Endothelial cell of umbilical vein (primary cell): Measurements from ENCODE around the gene CRY1. TPM values are rescaled to one million over a fixed set of nuclear protein-coding genes. Genes with fewer than 3 reads are reported as not detected.

ENCODE experiments used
- BruUV-seq: library from RNA; stranded (reverse); fragments of 400-500 nt; replicated peaks from 2 replicates; lab custom pipeline; 2021; lab: Mats Ljungman, UMichigan
- CTCF ChIA-PET: fragments of 300-600, 350-600 bp; sonication (Branson Sonifier 250); formaldehyde crosslinking; loops from one replicate; lab custom pipeline; 2021; ENCODE audit warnings: antibody characterized with exemption, inconsistent platforms; lab: Charles Lee
- POLR2A ChIA-PET: fragments of 300-600, 350-600 bp; sonication (Branson Sonifier 250); formaldehyde crosslinking; loops from one replicate; lab custom pipeline; 2021; ENCODE audit warnings: antibody characterized with exemption, inconsistent platforms; lab: Charles Lee
- DNase-seq: peaks from one replicate; pipeline ENCODE4 v3.0.0-alpha.2; 2011; ENCODE audit warnings: low read depth, low spot score
- FAIRE-seq: peaks from 2 replicates; lab custom pipeline; 2011; peaks lifted over from hg19 to GRCh38; lab: Jason Lieb, UNC
- H2AFZ ChIP-seq: 2 replicates; pipeline ENCODE4 v1.6.0; 2012; ENCODE audit warnings: low read depth, low read length, control low read depth, inconsistent platforms
- H3K27ac ChIP-seq: 2 replicates; pipeline ENCODE4 v1.5.1; 2011; ENCODE audit warnings: low read depth, mild to moderate bottlenecking, control low read depth, low read length, moderate library complexity; ENCODE audit not compliant: insufficient read depth
- H3K27me3 ChIP-seq, 2 experiments: 2 replicates each; pipeline versions ENCODE4 v1.6.0 to v1.6.1; 2011; ENCODE audit warnings: low read length in 2 of 2, mixed read lengths in 1 of 2; ENCODE audit not compliant: control insufficient read depth in 2 of 2, insufficient read depth in 2 of 2
- H3K36me3 ChIP-seq, 2 experiments: 2 replicates in 1 of 2; 3 replicates in 1 of 2; pipeline ENCODE4 v1.5.1; 2011; ENCODE audit warnings: low read length in 2 of 2, mild to moderate bottlenecking in 1 of 2, moderate library complexity in 1 of 2; ENCODE audit not compliant: control insufficient read depth in 2 of 2, insufficient read depth in 2 of 2; ENCODE audit errors: extremely low read depth in 1 of 2
- H3K4me1 ChIP-seq: 3 replicates; pipeline ENCODE4 v1.5.1; 2011; ENCODE audit warnings: mild to moderate bottlenecking, low read length; ENCODE audit not compliant: control insufficient read depth, insufficient read depth; ENCODE audit errors: extremely low read depth
- H3K4me2 ChIP-seq: 2 replicates; pipeline ENCODE4 v1.6.1; 2011; ENCODE audit warnings: low read length, control low read depth, mixed read lengths; ENCODE audit not compliant: insufficient read depth
- H3K4me3 ChIP-seq, 3 experiments: fragments of 200-600 bp in 1 of 3; sonication (generic), shearing (Covaris generic) in 1 of 3; replicated peaks in 1 of 3; 2 replicates each; pipeline ENCODE4 v1.5.1; 2011 to 2016; ENCODE audit warnings: control low read depth in 3 of 3, low read length in 3 of 3, mild to moderate bottlenecking in 2 of 3, inconsistent platforms in 1 of 3, low read depth in 1 of 3, moderate library complexity in 1 of 3; ENCODE audit not compliant: insufficient read depth in 1 of 3
- H3K79me2 ChIP-seq: 2 replicates; pipeline ENCODE4 v1.6.0; 2012; ENCODE audit warnings: low read length, inconsistent platforms; ENCODE audit not compliant: control insufficient read depth, insufficient read depth
- H3K9ac ChIP-seq: replicated peaks from 2 replicates; pipeline ENCODE3; 2011; ENCODE audit warnings: low read length, control low read depth; ENCODE audit not compliant: insufficient read depth; ENCODE audit errors: extremely low read depth
- H3K9me1 ChIP-seq: replicated peaks from 3 replicates; pipeline ENCODE4 v1.6.0; 2011; ENCODE audit warnings: mild to moderate bottlenecking, low read length; ENCODE audit not compliant: control insufficient read depth, insufficient read depth; ENCODE audit errors: extremely low read depth
- H3K9me3 ChIP-seq: replicated peaks from 2 replicates; pipeline ENCODE4 v1.5.1; 2012; ENCODE audit warnings: low read length, inconsistent platforms; ENCODE audit not compliant: control insufficient read depth, insufficient read depth
- H4K20me1 ChIP-seq: replicated peaks from 2 replicates; pipeline ENCODE3; 2011; ENCODE audit warnings: mild to moderate bottlenecking, low read length; ENCODE audit not compliant: control insufficient read depth, insufficient read depth; ENCODE audit errors: extremely low read depth
- CTCF ChIP-seq, 2 donors: IDR thresholded peaks; 1 replicate in 1 of 2; 2 replicates in 1 of 2; pipeline ENCODE4 v1.5.1; 2011; ENCODE audit warnings: low read length in 2 of 2, mild to moderate bottlenecking in 2 of 2, moderate library complexity in 2 of 2, control low read depth in 1 of 2, inconsistent platforms in 1 of 2, low read depth in 1 of 2; ENCODE audit not compliant: insufficient read depth in 1 of 2; ENCODE audit errors: extremely low read depth in 1 of 2
- EZH2 ChIP-seq: IDR thresholded peaks from 2 replicates; pipeline ENCODE4 v1.6.1; 2012; ENCODE audit warnings: borderline replicate concordance, low read depth, mild to moderate bottlenecking, moderate library complexity, low read length, inconsistent platforms; ENCODE audit not compliant: severe bottlenecking
- FOS ChIP-seq: IDR thresholded peaks from 2 replicates; pipeline ENCODE4 v1.6.1; 2011; ENCODE audit warnings: mild to moderate bottlenecking, low read length, moderate library complexity, borderline replicate concordance; ENCODE audit not compliant: insufficient read depth
- GATA2 ChIP-seq: IDR thresholded peaks from 2 replicates; pipeline ENCODE4 v1.7.0; 2011; ENCODE audit warnings: low read depth, mild to moderate bottlenecking, moderate library complexity, mixed read lengths, low read length; ENCODE audit not compliant: insufficient read length, insufficient read depth
- JUN ChIP-seq: IDR thresholded peaks from 2 replicates; pipeline ENCODE4 v1.6.1; 2011; ENCODE audit warnings: borderline replicate concordance, low read depth; ENCODE audit not compliant: insufficient read length, insufficient read depth
- MAX ChIP-seq: IDR thresholded peaks from 2 replicates; pipeline ENCODE4 v1.6.1; 2011; ENCODE audit not compliant: insufficient read depth, insufficient read length
- MYC ChIP-seq: IDR thresholded peaks from one replicate; pipeline ENCODE4 v1.6.1; 2011; ENCODE audit warnings: mild to moderate bottlenecking, low read depth, low read length
- POLR2A ChIP-seq: IDR thresholded peaks from 2 replicates; pipeline ENCODE4 v1.6.1; 2012; ENCODE audit warnings: low read depth, mild to moderate bottlenecking, control low read depth, low read length
- POLR2AphosphoS5 ChIP-seq: IDR thresholded peaks from 2 replicates; pipeline ENCODE4 v1.6.1; 2012; ENCODE audit warnings: low read depth, mild to moderate bottlenecking, control low read depth, low read length, moderate library complexity; ENCODE audit not compliant: insufficient read depth
- dilution Hi-C: fragments of 300-500 bp; cut with MboI; formaldehyde crosslinking; loops from one replicate; pipeline ENCODE4 v1.15.0; 2019; ENCODE audit warnings: low sequenced_read_pairs; ENCODE audit not compliant: extremely low pct_ligation_motif_present
- intact Hi-C: fragments of 100-400 bp; cut with micrococcal nuclease; formaldehyde crosslinking; loops from one replicate; pipeline ENCODE4 v1.10.0; 2022
- polyA plus RNA-seq, 4 experiments: library from polyadenylated mRNA; depleted of rRNA in 3 of 4; stranded (reverse) in 3 of 4; unstranded in 1 of 4; fragments of >200 nt; gene quantifications; 2 replicates each; pipeline versions ENCODE4 v1.2.1 to v1.2.3, GENCODE V29; 2011 to 2012; ENCODE audit warnings: missing spikeins in 1 of 4
- total RNA-seq: library from RNA; stranded (reverse); gene quantifications from 2 replicates; pipeline ENCODE4 v1.2.3, GENCODE V29; 2021

Gene CRY1
- total and polyA plus RNA-seq, 2 donors (not counting 3 experiments of a cell fraction or from before 2014, with no cell fraction given): 11.4 to 21.0 TPM

GRCh38 chr12:106962286-106962685 lies 131.1 kb downstream of the CRY1 start:
- no TSS peak for BruUV-seq
- no peak overlapping the region for H3K9ac ChIP-seq

More at GRCh38 chr12:106962286-106962685, 131.1 kb downstream of the CRY1 start:
- dilution Hi-C loops (no loop called here), intact Hi-C loops (no loop called here)
- no peak for TF ChIP-seq POLR2A
- TF ChIP-seq MAX: no peak
- no peak for TF ChIP-seq JUN
- TF ChIP-seq POLR2AphosphoS5: no peak
- TF ChIP-seq EZH2: no peak
- no peak for TF ChIP-seq MYC
- TF ChIP-seq CTCF (IDR thresholded peaks at IDR 0.05; ENCODE audit: extremely low read depth in 1 of 2, insufficient read depth in 1 of 2, low read depth in 1 of 2, low read length in 2 of 2): no peak
- no peak for TF ChIP-seq GATA2
- no peak for TF ChIP-seq FOS
- no peak overlapping the region for H3K4me2 ChIP-seq
- no peak overlapping the region for H3K27ac ChIP-seq
- H4K20me1 ChIP-seq: peaks cover 20% of the 10 kb centered on the region
- POLR2A ChIA-PET: no interaction called here
- no peak overlapping the region for H3K4me3 ChIP-seq
- H2AFZ ChIP-seq: no peak overlapping the region
- peaks cover 4% of the 10 kb centered on the region for H3K9me1 ChIP-seq
- no peaks in the 10 kb centered on the region for H3K9me3 ChIP-seq
- H3K79me2 ChIP-seq: peaks cover 85% of the 10 kb centered on the region
- H3K36me3 ChIP-seq: peaks cover 0 to 22% of the 10 kb centered on the region in 2 experiments
- DNase-seq: no peak
- CTCF ChIA-PET: no interaction called here
- no peaks in the 10 kb centered on the region for H3K27me3 ChIP-seq
- peaks cover 3% of the 10 kb centered on the region for H3K4me1 ChIP-seq
- FAIRE-seq: no peak
